OCI-LY1 (cell line): ENCODE measurements around the gene RNF166.

Source experiments
- H2AFZ ChIP-seq: fragments of 200-600 bp; sonication (generic), shearing (Covaris generic); 2 replicates; pipeline ENCODE4 v1.6.0; 2014; ENCODE audit warnings: antibody characterized with exemption, mild to moderate bottlenecking, low read length
- H3F3A ChIP-seq: fragments of 200-600 bp; sonication (generic), shearing (Covaris generic); 2 replicates; pipeline ENCODE4 v1.6.0; 2014; ENCODE audit warnings: mild to moderate bottlenecking, antibody characterized with exemption, low read length, moderate library complexity; ENCODE audit not compliant: insufficient read depth
- H3K27ac ChIP-seq: fragments of 200-600 bp; sonication (generic); 2 replicates; pipeline ENCODE4 v1.5.1; 2014; ENCODE audit warnings: low read length, mixed run types, mild to moderate bottlenecking, low read depth; ENCODE audit not compliant: poor library complexity, severe bottlenecking
- H3K27me3 ChIP-seq: fragments of 200-600 bp; sonication (generic); 2 replicates; pipeline ENCODE4 v1.6.0; 2014; ENCODE audit warnings: antibody characterized with exemption, mild to moderate bottlenecking, low read length, moderate library complexity; ENCODE audit not compliant: insufficient read depth
- H3K36me3 ChIP-seq: fragments of 200-600 bp; sonication (generic); 2 replicates; pipeline ENCODE4 v1.6.1; 2014; ENCODE audit warnings: mild to moderate bottlenecking, antibody characterized with exemption, low read length, moderate library complexity, mixed read lengths; ENCODE audit not compliant: insufficient read depth
- H3K4me1 ChIP-seq: fragments of 200-600 bp; sonication (generic); 2 replicates; pipeline ENCODE4 v1.5.1; 2014; ENCODE audit warnings: mild to moderate bottlenecking, low read length, moderate library complexity; ENCODE audit not compliant: insufficient read depth, severe bottlenecking
- H3K4me2 ChIP-seq: fragments of 200-600 bp; sonication (generic), shearing (Covaris generic); 2 replicates; pipeline ENCODE4 v1.6.1; 2014; ENCODE audit warnings: low read length
- H3K4me3 ChIP-seq: fragments of 200-600 bp; sonication (generic); 2 replicates; pipeline ENCODE4 v1.5.1; 2014; ENCODE audit warnings: low read length, low read depth, mild to moderate bottlenecking, mixed read lengths; ENCODE audit not compliant: poor library complexity, severe bottlenecking
- H3K79me2 ChIP-seq: fragments of 200-600 bp; shearing (Covaris generic); 2 replicates; pipeline ENCODE4 v1.6.1; 2016; ENCODE audit warnings: mixed run types, low read length, mixed read lengths; ENCODE audit not compliant: insufficient read depth
- H3K9ac ChIP-seq: fragments of 200-600 bp; sonication (generic), shearing (Covaris generic); 2 replicates; pipeline ENCODE4 v1.6.1; 2014; ENCODE audit warnings: mild to moderate bottlenecking, low read length, mixed read lengths
- H3K9me2 ChIP-seq: fragments of 200-600 bp; sonication (generic), shearing (Covaris generic); 2 replicates; pipeline ENCODE4 v1.6.1; 2014; ENCODE audit warnings: low read depth, mild to moderate bottlenecking, low read length, mixed read lengths
- H3K9me3 ChIP-seq: fragments of 200-600 bp; shearing (Covaris generic); 2 replicates; pipeline ENCODE4 v1.6.1; 2014; ENCODE audit warnings: low read length, mixed read lengths
- H4K20me1 ChIP-seq: fragments of 200-600 bp; sonication (generic), shearing (Covaris generic); 2 replicates; pipeline ENCODE4 v1.6.0; 2016; ENCODE audit warnings: mild to moderate bottlenecking, low read length; ENCODE audit not compliant: insufficient read depth
- EZH2 ChIP-seq: fragments of 200-600 bp; sonication (generic), shearing (Covaris generic); IDR thresholded peaks from 2 replicates; pipeline ENCODE4 v1.8.0; 2017; ENCODE audit warnings: borderline replicate concordance, mixed run types, mild to moderate bottlenecking, antibody characterized with exemption, low read length, moderate library complexity, mixed read lengths
- TF ChIP-seq, protein P1 (sequence below): fragments of 200-600 bp; sonication (generic), shearing (Covaris generic); IDR thresholded peaks from 2 replicates; pipeline ENCODE4 v1.5.1; 2017; ENCODE audit warnings: mild to moderate bottlenecking, antibody characterized with exemption, low read length, moderate library complexity, mixed read lengths

The RNF166 gene

DNA sequence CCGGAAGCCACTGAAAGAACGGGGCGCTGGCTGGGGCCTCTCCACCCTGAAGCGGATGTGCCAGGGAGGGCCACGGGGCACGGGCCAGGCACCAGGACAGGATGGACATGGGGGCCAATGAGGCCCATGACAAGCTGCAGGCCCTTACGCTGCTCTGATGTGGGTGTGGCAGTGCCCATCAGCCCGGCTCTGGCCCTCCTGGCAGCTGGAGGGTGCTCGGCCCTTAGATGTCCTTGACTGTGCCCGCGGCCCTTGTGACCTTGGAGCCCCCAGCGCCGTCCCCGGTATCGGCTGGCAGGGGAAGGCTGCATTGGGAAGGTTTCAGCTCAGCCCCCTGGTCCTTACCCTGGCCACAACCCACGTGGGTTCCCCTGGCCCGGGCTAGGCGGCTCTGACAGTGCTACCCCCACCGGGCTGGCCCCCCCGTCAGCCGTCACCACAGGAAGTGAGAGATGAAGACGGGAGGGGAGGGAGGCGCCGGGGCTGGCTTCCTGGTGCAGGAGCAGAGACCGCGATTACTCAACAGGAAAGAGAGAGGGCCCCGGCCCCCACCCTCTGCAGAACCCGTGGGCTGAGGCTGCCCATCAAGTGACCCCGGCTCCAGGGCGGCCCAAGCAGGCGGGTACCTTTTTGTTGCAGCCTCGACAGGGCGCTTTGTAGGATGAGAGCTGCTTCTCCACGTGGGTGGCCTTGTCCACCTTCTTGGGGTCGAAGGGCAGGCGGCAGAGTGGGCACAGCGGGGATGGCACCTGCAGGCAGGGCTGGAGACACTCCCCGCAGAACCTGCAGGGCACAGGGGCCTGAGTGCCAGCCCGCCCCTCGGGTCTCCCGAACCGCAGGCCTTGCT is 5.3 kb downstream of the RNF166 start:
- Histone ChIP-seq H2AFZ (no peak overlapping the region), H3K4me2 (peak overlapping the region; percentile 52), H3F3A (no peaks in the 10 kb centered on the region), H3K9me3 (no peaks in the 10 kb centered on the region), H3K4me3 (peak overlapping the region; percentile 46), H3K36me3 (peaks cover 7% of the 10 kb centered on the region; the same call in 1 of the 2 replicates), H3K79me2 (no peaks in the 10 kb centered on the region), H3K27ac (no peak overlapping the region), H3K4me1 (peaks cover 46% of the 10 kb centered on the region), H3K9ac (peak overlapping the region; percentile 28; the same call in 1 of the 2 replicates), H3K9me2 (no peaks in the 10 kb centered on the region), H4K20me1 (no peaks in the 10 kb centered on the region), H3K27me3 (0 out of 2 replicates have a peak, but pooled peaks cover 6% of the 10 kb centered on the region)
- no peak for TF ChIP-seq EZH2
- TF ChIP-seq, protein P1, sequence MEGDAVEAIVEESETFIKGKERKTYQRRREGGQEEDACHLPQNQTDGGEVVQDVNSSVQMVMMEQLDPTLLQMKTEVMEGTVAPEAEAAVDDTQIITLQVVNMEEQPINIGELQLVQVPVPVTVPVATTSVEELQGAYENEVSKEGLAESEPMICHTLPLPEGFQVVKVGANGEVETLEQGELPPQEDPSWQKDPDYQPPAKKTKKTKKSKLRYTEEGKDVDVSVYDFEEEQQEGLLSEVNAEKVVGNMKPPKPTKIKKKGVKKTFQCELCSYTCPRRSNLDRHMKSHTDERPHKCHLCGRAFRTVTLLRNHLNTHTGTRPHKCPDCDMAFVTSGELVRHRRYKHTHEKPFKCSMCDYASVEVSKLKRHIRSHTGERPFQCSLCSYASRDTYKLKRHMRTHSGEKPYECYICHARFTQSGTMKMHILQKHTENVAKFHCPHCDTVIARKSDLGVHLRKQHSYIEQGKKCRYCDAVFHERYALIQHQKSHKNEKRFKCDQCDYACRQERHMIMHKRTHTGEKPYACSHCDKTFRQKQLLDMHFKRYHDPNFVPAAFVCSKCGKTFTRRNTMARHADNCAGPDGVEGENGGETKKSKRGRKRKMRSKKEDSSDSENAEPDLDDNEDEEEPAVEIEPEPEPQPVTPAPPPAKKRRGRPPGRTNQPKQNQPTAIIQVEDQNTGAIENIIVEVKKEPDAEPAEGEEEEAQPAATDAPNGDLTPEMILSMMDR, result no peak

DNA sequence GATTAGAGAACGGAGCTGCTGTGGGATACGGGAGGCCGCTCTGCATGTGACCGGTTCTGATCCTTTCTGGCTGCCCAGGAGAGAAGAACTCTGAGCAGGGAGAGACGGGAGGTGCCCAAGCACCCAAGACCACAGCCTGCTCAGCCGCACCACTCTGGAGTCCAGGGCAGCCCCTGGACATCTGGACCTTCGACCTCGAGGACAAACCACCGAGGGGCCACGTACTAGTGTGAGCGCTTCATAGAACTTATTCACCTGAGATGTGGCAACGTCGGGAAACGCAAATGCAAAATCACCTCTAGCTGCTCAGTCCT is 5.9 kb downstream of the RNF166 start:
- H3K27me3 ChIP-seq, result peaks cover 8% of the 10 kb centered on the region; the same call in 1 of the 2 replicates
- H3K9me2 ChIP-seq, result no peaks in the 10 kb centered on the region
- peaks cover 41% of the 10 kb centered on the region for H3K4me1 ChIP-seq
- TF ChIP-seq, protein P1, result no peak
- TF ChIP-seq EZH2, result no peak
- H3K27ac ChIP-seq, result no peak overlapping the region
- no peak overlapping the region for H3K9ac ChIP-seq
- H4K20me1 ChIP-seq, result no peaks in the 10 kb centered on the region
- peaks cover 7% of the 10 kb centered on the region; the same call in 1 of the 2 replicates for H3K36me3 ChIP-seq
- H3K4me3 ChIP-seq, result no peak overlapping the region
- no peaks in the 10 kb centered on the region for H3K79me2 ChIP-seq
- H3K4me2 ChIP-seq, result no peak overlapping the region
- no peaks in the 10 kb centered on the region for H3K9me3 ChIP-seq
- H2AFZ ChIP-seq, result no peak overlapping the region
- H3F3A ChIP-seq, result no peaks in the 10 kb centered on the region

DNA sequence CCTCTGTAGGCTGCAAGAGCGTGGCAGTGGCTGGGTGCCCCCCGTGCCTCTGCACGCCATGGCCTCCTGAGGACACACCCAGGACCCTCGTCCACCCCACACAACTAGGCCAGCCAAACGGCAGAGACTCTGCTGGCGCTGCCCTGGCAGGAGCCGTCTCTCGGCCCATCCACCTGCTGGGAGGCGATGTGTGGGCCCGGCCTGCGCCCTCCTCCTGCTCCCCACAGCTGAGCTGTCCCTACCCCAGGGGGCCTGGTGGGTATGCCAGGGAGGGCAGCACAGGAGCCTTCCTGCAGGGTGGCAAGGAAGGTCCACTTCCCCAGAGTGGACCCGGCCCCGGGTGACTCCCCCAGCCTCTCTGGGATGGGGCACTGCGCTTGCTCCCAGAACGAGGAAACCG is 7.0 kb downstream of the RNF166 start:
- H3K27ac ChIP-seq, result no peak overlapping the region
- H3F3A ChIP-seq, result no peaks in the 10 kb centered on the region
- TF ChIP-seq, protein P1, result no peak
- TF ChIP-seq EZH2, result no peak
- H2AFZ ChIP-seq, result no peak overlapping the region
- peaks cover 8% of the 10 kb centered on the region; the same call in 1 of the 2 replicates for H3K27me3 ChIP-seq
- H3K36me3 ChIP-seq, result peaks cover 7% of the 10 kb centered on the region; the same call in 1 of the 2 replicates
- no peaks in the 10 kb centered on the region for H3K9me2 ChIP-seq
- no peak overlapping the region for H3K9ac ChIP-seq
- H4K20me1 ChIP-seq, result no peaks in the 10 kb centered on the region
- H3K9me3 ChIP-seq, result no peaks in the 10 kb centered on the region
- no peak overlapping the region for H3K4me2 ChIP-seq
- peaks cover 30% of the 10 kb centered on the region for H3K4me1 ChIP-seq
- H3K79me2 ChIP-seq, result no peaks in the 10 kb centered on the region
- no peak overlapping the region for H3K4me3 ChIP-seq
